Endodermal cell (in vitro differentiated cells): ENCODE measurements around the gene CAMK1. TPM values are rescaled to one million over a fixed set of nuclear protein-coding genes. Genes with fewer than 3 reads are reported as not detected.

Experiments
- DNase-seq: peaks from one replicate; pipeline ENCODE4 v3.0.0-alpha.2; 2017
- H3K27ac ChIP-seq: 2 replicates; pipeline ENCODE4 v1.5.1; 2013; ENCODE audit warnings: mild to moderate bottlenecking, low read depth, low read length, moderate library complexity
- H3K27me3 ChIP-seq: 2 replicates; pipeline ENCODE4 v1.6.1; 2013; ENCODE audit warnings: mild to moderate bottlenecking, low read length, moderate library complexity; ENCODE audit not compliant: insufficient read depth, control insufficient read depth, poor library complexity, severe bottlenecking
- H3K36me3 ChIP-seq: 2 replicates; pipeline ENCODE4 v1.7.0; 2013; ENCODE audit warnings: mild to moderate bottlenecking, low read length, moderate library complexity; ENCODE audit not compliant: control insufficient read depth, insufficient read depth
- H3K4me1 ChIP-seq: one replicate; pipeline ENCODE4 v1.7.0; 2013; ENCODE audit warnings: low read length; ENCODE audit not compliant: control insufficient read depth, insufficient read depth
- H3K4me3 ChIP-seq: 2 replicates; pipeline ENCODE4 v1.5.1; 2013; ENCODE audit warnings: mild to moderate bottlenecking, low read length, moderate library complexity
- H3K9ac ChIP-seq: 2 replicates; pipeline ENCODE4 v1.6.1; 2013; ENCODE audit warnings: mild to moderate bottlenecking, low read length, moderate library complexity; ENCODE audit not compliant: poor library complexity, severe bottlenecking; ENCODE audit errors: extremely low read depth
- H3K9me3 ChIP-seq: 2 replicates; pipeline ENCODE4 v1.6.1; 2013; ENCODE audit warnings: mild to moderate bottlenecking, low read length, moderate library complexity; ENCODE audit not compliant: control insufficient read depth
- H3K27ac Mint-ChIP-seq: 2 replicates; pipeline ENCODE4 v1.8.0; 2020; ENCODE audit warnings: mixed read lengths
- H3K27me3 Mint-ChIP-seq: 2 replicates; pipeline ENCODE4 v1.8.0; 2021; ENCODE audit warnings: mild to moderate bottlenecking, mixed read lengths; ENCODE audit not compliant: insufficient read depth
- H3K36me3 Mint-ChIP-seq: 2 replicates; pipeline ENCODE4 v1.8.0; 2020; ENCODE audit warnings: low read depth, mixed read lengths
- H3K4me1 Mint-ChIP-seq: 2 replicates; pipeline ENCODE4 v1.8.0; 2020; ENCODE audit warnings: mixed read lengths
- H3K4me3 Mint-ChIP-seq: 2 replicates; pipeline ENCODE4 v1.8.0; 2020; ENCODE audit warnings: mild to moderate bottlenecking, moderate library complexity, mixed read lengths
- H3K9me3 Mint-ChIP-seq: 2 replicates; pipeline ENCODE4 v1.8.0; 2020; ENCODE audit warnings: mild to moderate bottlenecking, mixed read lengths
- CTCF ChIP-seq: fragments of 200-600 bp; sonication (generic); conservative IDR thresholded peaks from 2 replicates; pipeline ENCODE4 v1.5.0; 2021; ENCODE audit warnings: antibody characterized with exemption, mild to moderate bottlenecking
- WGBS, 2 experiments: methylation state at CpG; one replicate each; pipeline versions ENCODE4 v1.1.5 to v1.1.7; 2013; ENCODE audit warnings: missing lambda C conversion rate in 2 of 2, mixed read lengths in 1 of 2; ENCODE audit not compliant: insufficient coverage in 1 of 2, insufficient read length in 1 of 2; 5-methylcytosine and 5-hydroxymethylcytosine counted together
- total RNA-seq, 2 donors: library from RNA; stranded (reverse); fragmentation: NEBNext Ultra II Directional in 1 of 2; extraction: Animal tissue kit (Norgen Biotek cat#: 25700) in 1 of 2; gene quantifications; 2 replicates in 1 of 2; 3 replicates in 1 of 2; pipeline ENCODE4 v1.2.1, GENCODE V29; 2021

CAMK1 gene
- total RNA-seq, 2 donors from 2014 or later = 10.1 to 13.3 TPM

- no peak overlapping the region for H3K9ac ChIP-seq
- Mint-ChIP-seq H3K4me1 (peaks cover 13% of the 10 kb centered on the region), H3K36me3 (no peaks in the 10 kb centered on the region), H3K4me3 (no peak overlapping the region), H3K9me3 (no peaks in the 10 kb centered on the region), H3K27ac (no peak overlapping the region), H3K27me3 (no peaks in the 10 kb centered on the region)
- WGBS, 2 experiments = 88 to 89% methylated on average over 2 of the region's 2 CpGs
- H3K4me1 ChIP-seq = peaks cover 2% of the 10 kb centered on the region
- no peaks in the 10 kb centered on the region for H3K36me3 ChIP-seq
- H3K27me3 ChIP-seq = no peaks in the 10 kb centered on the region
- no peak for DNase-seq
- no peaks in the 10 kb centered on the region for H3K9me3 ChIP-seq
- no peak overlapping the region for H3K27ac ChIP-seq
- TF ChIP-seq CTCF = no peak
- H3K4me3 ChIP-seq = no peak overlapping the region
Measured at GRCh38 chr3:9727743-9728142, 42.0 kb downstream of the CAMK1 start.

GRCh38 chr3:9727041-9727595 lies 42.6 kb downstream of the CAMK1 start:
- Histone ChIP-seq H3K36me3 (no peaks in the 10 kb centered on the region), H3K27ac (no peak overlapping the region), H3K27me3 (no peaks in the 10 kb centered on the region), H3K4me3 (no peak overlapping the region), H3K9me3 (no peaks in the 10 kb centered on the region), H3K4me1 (no peaks in the 10 kb centered on the region), H3K9ac (no peak overlapping the region)
- Mint-ChIP-seq H3K36me3 (no peaks in the 10 kb centered on the region), H3K9me3 (no peaks in the 10 kb centered on the region), H3K27me3 (no peaks in the 10 kb centered on the region), H3K4me3 (peak overlapping the region; percentile 15), H3K27ac (no peak overlapping the region), H3K4me1 (peaks cover 9% of the 10 kb centered on the region)
- TF ChIP-seq CTCF = peak; percentile 87
- 15 to 25% methylated on average over 8 to 11 of the region's 11 CpGs for WGBS, 2 experiments
- DNase-seq = peak; percentile 91

GRCh38 chr3:9725775-9726515 lies 43.8 kb downstream of the CAMK1 start:
- Histone ChIP-seq H3K9ac (no peak overlapping the region), H3K4me1 (no peaks in the 10 kb centered on the region), H3K36me3 (no peaks in the 10 kb centered on the region), H3K9me3 (no peaks in the 10 kb centered on the region), H3K4me3 (no peak overlapping the region), H3K27ac (no peak overlapping the region), H3K27me3 (peaks cover 5% of the 10 kb centered on the region)
- H3K27me3 Mint-ChIP-seq = peaks cover 2% of the 10 kb centered on the region
- H3K27ac Mint-ChIP-seq = no peak overlapping the region
- H3K9me3 Mint-ChIP-seq = no peaks in the 10 kb centered on the region
- no peaks in the 10 kb centered on the region for H3K36me3 Mint-ChIP-seq
- TF ChIP-seq CTCF = no peak
- WGBS, 2 experiments = 88 to 97% methylated on average over 4 of the region's 4 CpGs
- DNase-seq = no peak
- no peak overlapping the region for H3K4me3 Mint-ChIP-seq
- peaks cover 9% of the 10 kb centered on the region for H3K4me1 Mint-ChIP-seq
